C4-2B (cell line): ENCODE data around the gene MKI67.

Experiments
- ZFX ChIP-seq: fragments of 450-650 bp; IDR thresholded peaks from 2 replicates; pipeline ENCODE4 v1.6.1; 2017
- TF ChIP-seq, protein P1 (sequence below): fragments of 450-650 bp; conservative IDR thresholded peaks from 2 replicates; pipeline ENCODE4 v1.5.1; 2017; ENCODE audit warnings: mild to moderate bottlenecking

- TF ChIP-seq, protein P1, sequence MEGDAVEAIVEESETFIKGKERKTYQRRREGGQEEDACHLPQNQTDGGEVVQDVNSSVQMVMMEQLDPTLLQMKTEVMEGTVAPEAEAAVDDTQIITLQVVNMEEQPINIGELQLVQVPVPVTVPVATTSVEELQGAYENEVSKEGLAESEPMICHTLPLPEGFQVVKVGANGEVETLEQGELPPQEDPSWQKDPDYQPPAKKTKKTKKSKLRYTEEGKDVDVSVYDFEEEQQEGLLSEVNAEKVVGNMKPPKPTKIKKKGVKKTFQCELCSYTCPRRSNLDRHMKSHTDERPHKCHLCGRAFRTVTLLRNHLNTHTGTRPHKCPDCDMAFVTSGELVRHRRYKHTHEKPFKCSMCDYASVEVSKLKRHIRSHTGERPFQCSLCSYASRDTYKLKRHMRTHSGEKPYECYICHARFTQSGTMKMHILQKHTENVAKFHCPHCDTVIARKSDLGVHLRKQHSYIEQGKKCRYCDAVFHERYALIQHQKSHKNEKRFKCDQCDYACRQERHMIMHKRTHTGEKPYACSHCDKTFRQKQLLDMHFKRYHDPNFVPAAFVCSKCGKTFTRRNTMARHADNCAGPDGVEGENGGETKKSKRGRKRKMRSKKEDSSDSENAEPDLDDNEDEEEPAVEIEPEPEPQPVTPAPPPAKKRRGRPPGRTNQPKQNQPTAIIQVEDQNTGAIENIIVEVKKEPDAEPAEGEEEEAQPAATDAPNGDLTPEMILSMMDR: no peak
- TF ChIP-seq ZFX: no peak
Observed at GRCh38 chr10:128166151-128166550, 39.9 kb upstream of the MKI67 start.
